Transverse colon (tissue), 4 donors: ENCODE results near the gene CGB3. TPM values are rescaled to one million over a fixed set of nuclear protein-coding genes. Genes with fewer than 3 reads are reported as not detected.

ENCODE experiments used
- DNase-seq: peaks from one replicate; pipeline ENCODE4 v3.0.0-alpha.2; 2019
- H3K27ac ChIP-seq, 4 donors: fragments of 200-600 bp; sonication (generic); 2 replicates each; pipeline ENCODE4 v1.5.1; 2016 to 2018; ENCODE audit warnings: inconsistent platforms in 4 of 4
- H3K27me3 ChIP-seq: fragments of 200-600 bp; sonication (generic); 2 replicates; pipeline ENCODE4 v1.5.1; 2017; ENCODE audit warnings: inconsistent platforms
- H3K36me3 ChIP-seq, 4 donors: fragments of 200-600 bp; sonication (generic); 2 replicates each; pipeline ENCODE4 v1.5.1; 2017 to 2019; ENCODE audit warnings: inconsistent platforms in 4 of 4
- H3K4me1 ChIP-seq, 4 donors: fragments of 200-600 bp; sonication (generic); 2 replicates each; pipeline ENCODE4 v1.5.1; 2017 to 2020; ENCODE audit warnings: inconsistent platforms in 4 of 4
- H3K4me3 ChIP-seq, 4 donors: fragments of 200-600 bp; sonication (generic); 1 replicate in 1 of 4; 2 replicates in 3 of 4; pipeline versions ENCODE4 v1.5.1 to v1.6.1; 2017 to 2019; ENCODE audit warnings: inconsistent platforms in 4 of 4
- H3K9me3 ChIP-seq, 2 donors: fragments of 200-600 bp; sonication (generic); 2 replicates each; pipeline ENCODE4 v1.5.1; 2017 to 2019; ENCODE audit warnings: inconsistent platforms in 2 of 2
- CTCF ChIP-seq, 5 experiments: fragments of 200-600 bp in 3 of 5; fragments of 450-650 bp in 2 of 5; sonication (generic) in 3 of 5; IDR thresholded peaks; 1 replicate in 2 of 5; 2 replicates in 3 of 5; pipeline ENCODE4 v1.5.1; 2016 to 2017; ENCODE audit warnings: antibody characterized with exemption in 5 of 5, inconsistent platforms in 3 of 5, mild to moderate bottlenecking in 2 of 5, moderate library complexity in 1 of 5
- EP300 ChIP-seq: sonication (generic); formaldehyde crosslinking; IDR thresholded peaks from one replicate; pipeline ENCODE4 v1.6.1; 2017; ENCODE audit warnings: antibody characterized with exemption, low read depth
- POLR2A ChIP-seq: fragments of 450-650 bp; IDR thresholded peaks from one replicate; pipeline ENCODE4 v1.6.1; 2016; ENCODE audit warnings: antibody characterized with exemption, mild to moderate bottlenecking, moderate library complexity
- POLR2AphosphoS5 ChIP-seq, 3 donors: sonication (generic); formaldehyde crosslinking; IDR thresholded peaks; one replicate each; pipeline ENCODE4 v1.6.1; 2016; ENCODE audit warnings: antibody characterized with exemption in 3 of 3
- WGBS, 2 donors: methylation state at CpG; one replicate each; pipeline ENCODE4 v1.1.5; 2018; ENCODE audit warnings: low coverage in 1 of 2; 5-methylcytosine and 5-hydroxymethylcytosine counted together
- in situ Hi-C, 4 donors: fragments of 200-750 bp; cut with MboI; loops; one replicate each; pipeline versions ENCODE4 v1.15.0 to v1.15.1; 2017; ENCODE audit warnings: low sequenced_read_pairs in 3 of 4, low pct_ligation_motif_present in 1 of 4, low pct_unique_long_range_greater_than_20kb in 1 of 4
- intact Hi-C: fragments of 100-400 bp; cut with DNase I; formaldehyde crosslinking; loops from one replicate; pipeline ENCODE4 v1.15.1; 2023; ENCODE audit warnings: low total_unique reads
- total RNA-seq, 4 donors: library from RNA; depleted of rRNA; stranded (reverse); fragments of >200 nt; gene quantifications; one replicate each; pipeline ENCODE4 v1.1.0, GENCODE V29; 2016

CGB3 gene
- total RNA-seq, 4 donors from 2014 or later, result not detected

DNA sequence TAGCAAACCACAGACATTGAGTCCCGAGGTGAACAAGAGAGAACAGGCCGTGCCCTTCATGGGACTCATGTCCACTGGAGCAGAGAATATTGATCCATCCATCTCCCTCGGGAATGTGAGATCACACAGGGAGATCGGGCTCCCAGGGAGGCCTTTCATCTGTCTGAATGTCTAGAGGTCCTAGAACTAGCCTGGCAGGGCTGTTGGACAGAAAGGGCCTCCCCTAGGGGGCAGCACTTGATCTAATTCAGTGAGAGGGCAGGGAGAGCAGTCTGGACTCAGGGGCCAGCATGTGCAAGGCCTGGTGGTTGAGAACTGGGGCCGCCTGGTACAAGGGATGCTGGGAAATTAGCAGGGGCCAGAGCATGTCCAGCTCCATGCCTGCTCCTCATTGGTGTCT, 26.2 kb downstream of the CGB3 start:
- H3K27me3 ChIP-seq, result no peaks in the 10 kb centered on the region
- no peaks in the 10 kb centered on the region for H3K36me3 ChIP-seq
- H3K4me1 ChIP-seq, result peaks cover 7 to 16% (median 12%) of the 10 kb centered on the region in 4 donors
- H3K4me3 ChIP-seq, result no peak overlapping the region
- DNase-seq, result peak; percentile 62
- TF ChIP-seq POLR2AphosphoS5 (IDR thresholded peaks at IDR 0.05), result no peak
- peak; percentile 22 to 40 (median 34) for TF ChIP-seq CTCF (IDR thresholded peaks at IDR 0.05)
- no peak overlapping the region for H3K27ac ChIP-seq
- no peaks in the 10 kb centered on the region for H3K9me3 ChIP-seq
- 80 to 100% methylated on average over 2 to 5 of the region's 5 CpGs for WGBS, 2 donors
- in situ Hi-C loops, result no loop called here
- intact Hi-C loops, result no loop called here

DNA sequence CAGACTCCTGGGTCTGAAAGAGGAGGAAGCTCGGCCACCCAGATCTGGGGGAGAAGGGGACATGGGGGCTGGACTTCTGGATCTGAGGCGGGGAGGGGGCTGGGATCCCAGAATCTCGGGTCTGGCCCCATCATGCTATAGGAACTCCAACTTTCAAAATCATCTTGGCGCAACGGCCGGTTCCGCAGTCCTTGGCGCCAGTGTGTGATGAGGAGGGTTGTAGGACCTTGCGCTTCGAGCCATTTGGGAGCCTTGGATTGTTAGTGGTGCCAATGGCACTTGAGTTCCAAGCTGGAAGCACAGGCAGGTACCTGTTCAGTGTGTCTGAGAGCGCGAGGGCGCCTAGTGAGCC, 30.1 kb downstream of the CGB3 start:
- no peaks in the 10 kb centered on the region for H3K9me3 ChIP-seq
- TF ChIP-seq POLR2A (no peak), CTCF (IDR thresholded peaks at IDR 0.05) (no peak), POLR2AphosphoS5 (IDR thresholded peaks at IDR 0.05) (no peak), EP300 (no peak)
- in situ Hi-C loops (no loop called here), intact Hi-C loops (no loop called here)
- DNase-seq, result no peak
- no peaks in the 10 kb centered on the region for H3K36me3 ChIP-seq
- H3K4me3 ChIP-seq, result peak overlapping the region; percentile 47 to 87 (median 54)
- H3K27me3 ChIP-seq, result no peaks in the 10 kb centered on the region
- 2 to 4% methylated on average over 4 to 13 of the region's 13 CpGs for WGBS, 2 donors
- H3K27ac ChIP-seq, result peak overlapping the region; percentile 89 to 96 (median 94)
- H3K4me1 ChIP-seq, result peaks cover 16 to 36% (median 29%) of the 10 kb centered on the region in 4 donors

DNA sequence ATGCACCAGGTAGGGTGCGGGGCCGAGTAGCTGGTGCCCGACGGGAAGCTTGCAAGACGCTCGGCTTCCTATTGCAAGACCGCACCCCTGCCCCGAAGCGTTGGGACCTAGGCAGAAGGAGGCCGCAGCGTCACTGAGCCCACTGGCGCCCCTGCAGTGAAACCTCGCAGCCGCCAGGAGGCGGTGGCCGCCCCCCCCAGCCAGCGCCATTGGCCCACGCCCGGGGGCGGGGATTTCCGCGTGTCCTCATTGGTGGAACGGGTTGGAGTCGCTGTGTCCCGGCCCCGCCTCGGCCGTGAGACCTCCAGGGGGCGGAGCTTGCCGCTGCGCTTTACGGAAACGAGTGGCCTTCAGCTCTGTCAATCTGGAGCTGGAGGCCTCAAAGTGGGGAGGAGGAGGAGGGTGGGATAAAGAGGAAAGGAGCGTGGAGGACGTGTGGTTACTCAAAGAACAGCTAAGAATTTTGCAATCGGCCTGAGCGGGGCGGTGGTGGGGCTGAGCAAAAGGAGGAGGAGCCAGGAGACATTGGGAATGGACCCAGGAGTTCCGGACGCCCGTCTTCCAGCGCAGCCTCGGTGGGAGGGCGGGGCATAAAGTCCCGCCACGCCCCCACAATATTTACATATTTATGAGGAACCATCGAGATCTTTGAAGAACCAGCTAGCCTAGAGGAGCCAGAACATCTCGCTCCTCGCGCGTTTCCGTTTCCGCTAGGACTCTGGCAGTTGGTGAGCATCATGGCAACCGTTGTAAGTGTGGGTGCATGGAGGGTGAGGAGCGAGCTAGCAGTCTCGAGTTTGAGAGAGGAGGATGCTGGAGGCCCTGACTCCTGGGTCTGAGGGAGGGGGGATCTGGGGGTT, 30.7 kb downstream of the CGB3 start, which contains the start of the genes GYS1 and RUVBL2:
Gene GYS1 (minus strand): TSS at position 135 of the 860 bp plus-strand sequence. CDS start 197 bp downstream, outside the sequence.
Gene RUVBL2 (plus strand): TSS at position 713 of the 860 bp plus-strand sequence. CDS start 25 bp downstream, at position 738.
- 0% methylated on average over 10 to 56 of the region's 56 CpGs for WGBS, 2 donors
- TF ChIP-seq POLR2AphosphoS5 (IDR thresholded peaks at IDR 0.05) (peak; percentile 96 to 98 (median 98)), EP300 (no peak), CTCF (IDR thresholded peaks at IDR 0.05) (peak; percentile 97 to 100 (median 99)), POLR2A (peak; percentile 92)
- in situ Hi-C loops, result no loop called here
- peak; percentile 99 for DNase-seq
- no peaks in the 10 kb centered on the region for H3K27me3 ChIP-seq
- H3K36me3 ChIP-seq, result peaks cover 0 to 2% (median 0%) of the 10 kb centered on the region in 4 donors
- intact Hi-C loops, result loop anchor here (2.0 kb wide), 1 partner anchor 203 kb away; no protein-coding TSS in a partner anchor
- peaks cover 16 to 36% (median 29%) of the 10 kb centered on the region in 4 donors for H3K4me1 ChIP-seq
- H3K27ac ChIP-seq, result peak within 1 kb of the TSS; percentile 89 to 96 (median 94)
- no peaks in the 10 kb centered on the region for H3K9me3 ChIP-seq
- H3K4me3 ChIP-seq, result peak within 1 kb of the TSS; percentile 47 to 87 (median 54)

GRCh38 chr19:48992581-48993174, 31.5 kb downstream of the CGB3 start:
- 0 to 2% methylated on average over 3 to 20 of the region's 20 CpGs for WGBS, 2 donors
- H3K4me1 ChIP-seq, result peaks cover 16 to 36% (median 29%) of the 10 kb centered on the region in 4 donors
- H3K27ac ChIP-seq, result peak overlapping the region; percentile 89 to 96 (median 94)
- in situ Hi-C loops, result no loop called here
- no peak for TF ChIP-seq EP300
- no peak for TF ChIP-seq POLR2AphosphoS5 (IDR thresholded peaks at IDR 0.05)
- TF ChIP-seq POLR2A, result no peak
- no peak for TF ChIP-seq CTCF (IDR thresholded peaks at IDR 0.05)
- DNase-seq, result no peak
- no peaks in the 10 kb centered on the region for H3K9me3 ChIP-seq
- H3K36me3 ChIP-seq, result peaks cover 0 to 6% (median 0%) of the 10 kb centered on the region in 4 donors
- H3K27me3 ChIP-seq, result no peaks in the 10 kb centered on the region
- intact Hi-C loops, result loop anchor here (2.0 kb wide), 1 partner anchor 202 kb away; no protein-coding TSS in a partner anchor
- H3K4me3 ChIP-seq, result peak overlapping the region; percentile 42 to 87 (median 52)
